Right kidney (tissue), 1 donor: ENCODE results near the gene VN1R5.
A peak's percentile ranks its signal among the peaks of the same experiment; 100 is the strongest.
"Not testable (repeated sequence)": the region's sequence is repeated elsewhere in the genome, so short reads cannot be mapped to it uniquely, and the experiment has no call there.

Source experiments
- DNase-seq: peaks from one replicate; pipeline ENCODE4 v3.0.0-alpha.2; 2016

Gene VN1R5

GRCh38 chr1:247273013-247273412, 17.1 kb downstream of the VN1R5 start:
- peak; percentile 22 for DNase-seq

GRCh38 chr1:247274605-247275256, 18.9 kb downstream of the VN1R5 start:
- no peak for DNase-seq

GRCh38 chr1:247277191-247277590, 21.3 kb downstream of the VN1R5 start:
- DNase-seq, result no peak

GRCh38 chr1:247281001-247281574, 25.2 kb downstream of the VN1R5 start:
- no peak for DNase-seq

- DNase-seq, result no peak
These were observed 30.3 kb downstream of the VN1R5 start for GRCh38 chr1:247286134-247286670.

- DNase-seq, result no peak
These were observed 31.6 kb downstream of the VN1R5 start for GRCh38 chr1:247287460-247287859.

GRCh38 chr1:247288341-247288740, 32.5 kb downstream of the VN1R5 start:
- DNase-seq, result no peak

- not testable (repeated sequence) for DNase-seq
These were observed 33.5 kb downstream of the VN1R5 start for GRCh38 chr1:247289274-247289892.

- no peak for DNase-seq
These were observed 34.7 kb downstream of the VN1R5 start for GRCh38 chr1:247290576-247290975.

- DNase-seq, result no peak
These were observed 35.3 kb downstream of the VN1R5 start for GRCh38 chr1:247291161-247291560.

- no peak for DNase-seq
These were observed 36.1 kb downstream of the VN1R5 start for GRCh38 chr1:247291833-247292561.

- no peak for DNase-seq
These were observed 37.2 kb downstream of the VN1R5 start for GRCh38 chr1:247293047-247293446.

- no peak for DNase-seq
These were observed 38.4 kb downstream of the VN1R5 start for GRCh38 chr1:247294282-247294681.

- DNase-seq, result no peak
These were observed 39.4 kb downstream of the VN1R5 start for GRCh38 chr1:247295274-247295684.

GRCh38 chr1:247295746-247296145, 39.9 kb downstream of the VN1R5 start:
- DNase-seq, result no peak

- no peak for DNase-seq
These were observed 40.8 kb downstream of the VN1R5 start for GRCh38 chr1:247296599-247297180.

GRCh38 chr1:247297263-247298123, 41.6 kb downstream of the VN1R5 start:
- no peak for DNase-seq

GRCh38 chr1:247298124-247298481, 42.2 kb downstream of the VN1R5 start:
- DNase-seq, result no peak

- DNase-seq, result no peak
These were observed 42.8 kb downstream of the VN1R5 start for GRCh38 chr1:247298701-247299100.

- DNase-seq, result no peak
These were observed 44.0 kb downstream of the VN1R5 start for GRCh38 chr1:247299723-247300381.
